ENCODE measurements around the gene TSPAN18. TPM values are rescaled to one million over a fixed set of nuclear protein-coding genes. Genes with fewer than 3 reads are reported as not detected.

The TSPAN18 gene
- total and polyA plus RNA-seq, 2 of the 8 experiments (the other 6 are each of a cell fraction or from before 2014, with no cell fraction given) = 5.2 to 10.2 TPM

DNA sequence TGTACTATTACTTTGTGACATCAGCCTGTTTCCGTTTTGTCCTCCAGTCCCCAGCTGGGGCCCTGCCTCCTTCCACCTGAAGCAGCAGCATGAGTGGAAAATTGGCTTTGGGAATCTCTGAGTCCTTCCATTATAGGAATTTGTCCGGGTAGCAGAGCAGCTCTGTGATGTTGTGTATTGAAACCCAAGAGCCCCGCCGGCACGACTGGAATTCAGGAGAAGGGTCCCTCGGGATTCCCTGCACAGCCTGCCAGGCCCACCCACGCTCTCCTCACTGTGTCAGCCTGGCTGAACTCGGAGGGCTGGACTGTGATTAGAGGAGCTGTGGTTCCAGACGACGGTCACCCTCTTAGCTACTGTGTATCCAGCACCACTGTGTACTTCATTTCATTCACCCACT lies 18.8 kb upstream of the TSPAN18 start:
- Histone ChIP-seq H4K5ac (ENCODE audit: insufficient read length, low read depth, low read length) (no peak overlapping the region), H2BK120ac (replicated peaks; ENCODE audit: low read depth, low read length) (no peak overlapping the region), H3K14ac (ENCODE audit: insufficient read length) (no peak overlapping the region)

More for the DNA sequence above, 18.8 kb upstream of the TSPAN18 start:
- Histone ChIP-seq H3K27me3 (replicated peaks in 1 of 4; ENCODE audit: control insufficient read depth in 3 of 4, extremely low read depth in 1 of 4, insufficient read depth in 3 of 4, low read length in 3 of 4) (no peaks in the 10 kb centered on the region), H3K4me2 (ENCODE audit: insufficient read depth in 1 of 2, low read depth in 2 of 2, low read length in 2 of 2) (no peak overlapping the region), H4K91ac (replicated peaks; ENCODE audit: insufficient read length, low read length) (no peak overlapping the region), H4K8ac (ENCODE audit: extremely low read depth, insufficient read depth, low read length) (no peak overlapping the region), H2BK20ac (ENCODE audit: low read length) (no peak overlapping the region), H3K23ac (ENCODE audit: insufficient read length) (no peak overlapping the region), H3K79me1 (ENCODE audit: low read depth, low read length) (no peaks in the 10 kb centered on the region), H3K36me3 (ENCODE audit: control insufficient read depth in 2 of 4, insufficient read depth in 4 of 4, low read length in 3 of 4) (no peaks in the 10 kb centered on the region), H3K4ac (replicated peaks; ENCODE audit: insufficient read length, low read depth, low read length) (no peak overlapping the region), H3K79me2 (ENCODE audit: control insufficient read depth in 1 of 2, insufficient read depth in 2 of 2, low read length in 2 of 2) (no peaks in the 10 kb centered on the region), H3K56ac (replicated peaks; ENCODE audit: insufficient read length, low read depth, low read length) (no peak overlapping the region), H3K9me3 (ENCODE audit: insufficient read depth in 2 of 2, low read depth in 1 of 2, low read length in 1 of 2) (peaks cover 6 to 7% of the 10 kb centered on the region in 2 experiments; a peak in 2 of 4 replicates), H3K18ac (ENCODE audit: extremely low read depth, low read length) (no peak overlapping the region), H3K23me2 (ENCODE audit: low read depth, low read length) (0 out of 2 replicates have a peak, but pooled peaks cover 2% of the 10 kb centered on the region), H2BK12ac (ENCODE audit: low read depth, low read length) (0 out of 2 replicates have a peak overlapping the region, but pooled peaks have one; percentile 33), H2BK5ac (ENCODE audit: low read depth, low read length) (no peak overlapping the region), H3K4me1 (replicated peaks in 1 of 4; ENCODE audit: control insufficient read depth in 3 of 4, insufficient read depth in 4 of 4, low read length in 3 of 4) (peaks cover 8 to 10% (median 10%) of the 10 kb centered on the region in 4 experiments), H3K9ac (replicated peaks in 1 of 4; ENCODE audit: extremely low read depth in 1 of 4, low read depth in 3 of 4, low read length in 3 of 4) (no peak overlapping the region), H2AK5ac (ENCODE audit: low read depth, low read length) (no peak overlapping the region), H3K27ac (ENCODE audit: low read depth, low read length) (no peak overlapping the region), H2BK15ac (ENCODE audit: low read length) (no peak overlapping the region), H3K4me3 (ENCODE audit: extremely low read depth in 1 of 4, insufficient read depth in 2 of 4, low read depth in 3 of 4, low read length in 4 of 4) (no peak overlapping the region), H4K20me1 (replicated peaks in 1 of 2; ENCODE audit: control insufficient read depth in 1 of 2, insufficient read depth in 2 of 2, low read length in 2 of 2) (no peaks in the 10 kb centered on the region), H2AFZ (ENCODE audit: low read length) (no peak overlapping the region)
- CTCF ChIA-PET (ENCODE audit: partially characterized antibody) = interaction anchor here (0.6 to 1.5 kb wide), 6 partner anchors 14 to 219 kb away, joined by 3 to 5 read pairs (median 4); no protein-coding TSS in a partner anchor
- DNase-seq (ENCODE audit: low read depth in 1 of 2, low spot score in 2 of 2) = no peak
- POLR2A ChIA-PET (ENCODE audit: partially characterized antibody) = interaction anchor here (0.8 kb wide), 1 partner anchor 13 kb away, joined by 3 read pairs; no protein-coding TSS in a partner anchor
- FAIRE-seq = no peak
- WGBS, 2 experiments (ENCODE audit: extremely low coverage in 1 of 2, insufficient coverage in 1 of 2, insufficient read length in 1 of 2, insufficient replicate concordance in 2 of 2, low coverage in 1 of 2, low lambda C conversion rate in 2 of 2, missing lambda C conversion rate in 1 of 2) = 78% methylated on average over 10 of the region's 10 CpGs; no CpG with 5 or more reads in 1 of the 2 experiments
- TF ChIP-seq EGR1 (IDR thresholded peaks at IDR 0.05; ENCODE audit: borderline replicate concordance, low read depth, low read length) (no peak), NANOG (IDR thresholded peaks at IDR 0.05; ENCODE audit: insufficient read depth, low read depth, low read length, poor library complexity, severe bottlenecking) (no peak), RBBP5 (IDR thresholded peaks at IDR 0.05; ENCODE audit: borderline replicate concordance, low read depth, low read length) (no peak), E2F6 (IDR thresholded peaks at IDR 0.05) (no peak), TEAD4 (IDR thresholded peaks at IDR 0.05; ENCODE audit: low read depth, low read length) (no peak), TAF7 (optimal IDR thresholded peaks at IDR 0.05; ENCODE audit: borderline replicate concordance, low read depth, low read length) (no peak), CBX8 (IDR thresholded peaks at IDR 0.05; ENCODE audit: borderline replicate concordance, low read depth, low read length) (no peak), SIRT6 (IDR thresholded peaks at IDR 0.05; ENCODE audit: low read length) (no peak), RNF2 (IDR thresholded peaks at IDR 0.05; ENCODE audit: borderline replicate concordance, low read depth, low read length, missing control alignments, poor library complexity, severe bottlenecking) (no peak), YY1 (IDR thresholded peaks at IDR 0.05; ENCODE audit: low read depth, low read length) (no peak), JUND (IDR thresholded peaks at IDR 0.05; ENCODE audit: low read length) (no peak), SUZ12 (IDR thresholded peaks at IDR 0.05; ENCODE audit: low read length) (no peak), SP4 (IDR thresholded peaks at IDR 0.05; ENCODE audit: low read length) (no peak)
